22Rv1 (cell line): ENCODE results near the gene COL9A3.

Experiments
- H3K27ac ChIP-seq: fragments of 450-650 bp; 2 replicates; pipeline ENCODE4 v1.5.1; 2017
- CTCF ChIP-seq: fragments of 450-650 bp; IDR thresholded peaks from 2 replicates; pipeline ENCODE4 v1.5.1; 2017; ENCODE audit warnings: mild to moderate bottlenecking
- ZFX ChIP-seq: fragments of 450-650 bp; IDR thresholded peaks from 2 replicates; pipeline ENCODE4 v1.6.1; 2017; ENCODE audit warnings: antibody characterized with exemption, borderline replicate concordance

COL9A3 gene

GRCh38 chr20:62828051-62828450, 11.2 kb downstream of the COL9A3 start:
- no peak for TF ChIP-seq CTCF
- no peak for TF ChIP-seq ZFX
- H3K27ac ChIP-seq, result no peak overlapping the region

- no peak overlapping the region for H3K27ac ChIP-seq
- TF ChIP-seq ZFX (no peak), CTCF (no peak)
Measured at GRCh38 chr20:62828511-62829230, 11.8 kb downstream of the COL9A3 start.

- no peak for TF ChIP-seq ZFX
- TF ChIP-seq CTCF, result no peak
- H3K27ac ChIP-seq, result no peak overlapping the region
Measured at GRCh38 chr20:62829231-62830230, 12.7 kb downstream of the COL9A3 start.

GRCh38 chr20:62830251-62830650, 13.4 kb downstream of the COL9A3 start:
- no peak overlapping the region for H3K27ac ChIP-seq
- no peak for TF ChIP-seq ZFX
- TF ChIP-seq CTCF, result no peak

- H3K27ac ChIP-seq, result peak overlapping the region; percentile 70
Measured at GRCh38 chr20:62830821-62831220, 14.0 kb downstream of the COL9A3 start.

GRCh38 chr20:62831361-62831788, 14.5 kb downstream of the COL9A3 start:
- H3K27ac ChIP-seq, result peak overlapping the region; percentile 70
- TF ChIP-seq CTCF (no peak), ZFX (no peak)

More at GRCh38 chr20:62830821-62831220, 14.0 kb downstream of the COL9A3 start:
- TF ChIP-seq ZFX, result no peak
- peak; percentile 16; the same call in 1 of the 2 replicates for TF ChIP-seq CTCF
